ENCODE data around the gene NUP54.

The NUP54 gene

GRCh38 chr4:76141241-76141640 is 7.0 kb downstream of the NUP54 start:
- DNase-seq: no peak

- no peak for DNase-seq
These were observed 20.4 kb downstream of the NUP54 start for GRCh38 chr4:76127754-76128153.

DNA sequence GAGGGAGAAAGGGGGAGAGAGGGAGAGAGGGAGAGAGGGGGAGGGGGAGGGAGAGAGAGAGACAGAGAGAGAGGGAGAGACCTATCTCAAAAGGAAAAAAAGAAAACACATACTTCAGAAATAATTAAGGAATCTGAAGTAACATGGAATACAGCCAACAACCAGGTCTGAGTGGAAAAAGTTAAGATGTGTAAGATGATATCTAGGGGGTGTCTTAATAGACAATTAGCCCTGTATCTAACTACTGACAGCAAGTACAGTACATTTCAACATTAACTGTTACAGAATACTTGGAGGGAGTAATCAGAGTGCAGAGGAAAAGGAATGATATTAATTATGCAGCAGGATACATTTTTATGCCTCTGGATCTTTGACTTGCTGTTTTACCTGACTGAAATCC is 22.4 kb downstream of the NUP54 start:
- DNase-seq: no peak

DNA sequence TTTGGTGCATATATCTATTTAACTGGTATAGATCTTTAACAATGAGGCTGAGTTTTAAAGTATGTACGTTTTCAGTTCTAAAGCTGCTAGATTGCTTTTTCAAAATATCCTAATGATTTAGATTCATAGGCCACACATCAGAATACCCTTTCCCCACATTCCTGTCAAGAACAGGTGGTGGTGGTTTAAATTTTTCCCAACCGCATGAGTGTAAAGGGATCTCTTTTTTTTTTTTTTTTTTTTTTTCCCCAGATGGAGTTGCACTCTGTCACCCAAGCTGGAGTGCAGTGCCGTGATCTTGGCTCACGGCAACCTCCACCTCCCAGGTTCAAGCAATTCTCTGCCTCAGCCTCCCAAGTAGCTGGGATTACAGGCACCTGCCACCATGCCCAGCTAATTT is 28.0 kb downstream of the NUP54 start:
- no peak for DNase-seq

GRCh38 chr4:76117536-76117935 is 30.7 kb downstream of the NUP54 start:
- DNase-seq: no peak

DNA sequence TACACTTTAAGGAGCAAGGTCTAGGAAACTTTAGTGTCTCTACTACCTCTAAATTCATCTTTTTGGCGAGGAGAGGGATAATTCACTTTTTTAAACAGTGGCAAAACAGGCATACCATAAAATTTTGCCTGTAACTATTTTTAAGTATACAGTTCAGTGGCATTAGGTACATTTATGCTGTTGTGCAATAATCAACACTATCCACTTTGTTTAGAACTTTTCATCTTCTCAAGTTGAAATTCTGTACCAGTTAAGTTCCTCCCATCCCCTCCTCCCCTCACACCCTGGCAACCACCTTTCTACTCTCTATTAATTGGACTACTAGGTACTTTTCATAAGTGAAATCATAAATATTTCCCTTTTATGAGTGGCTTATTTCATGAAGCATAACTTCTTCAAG is 31.4 kb downstream of the NUP54 start:
- DNase-seq: no peak

DNA sequence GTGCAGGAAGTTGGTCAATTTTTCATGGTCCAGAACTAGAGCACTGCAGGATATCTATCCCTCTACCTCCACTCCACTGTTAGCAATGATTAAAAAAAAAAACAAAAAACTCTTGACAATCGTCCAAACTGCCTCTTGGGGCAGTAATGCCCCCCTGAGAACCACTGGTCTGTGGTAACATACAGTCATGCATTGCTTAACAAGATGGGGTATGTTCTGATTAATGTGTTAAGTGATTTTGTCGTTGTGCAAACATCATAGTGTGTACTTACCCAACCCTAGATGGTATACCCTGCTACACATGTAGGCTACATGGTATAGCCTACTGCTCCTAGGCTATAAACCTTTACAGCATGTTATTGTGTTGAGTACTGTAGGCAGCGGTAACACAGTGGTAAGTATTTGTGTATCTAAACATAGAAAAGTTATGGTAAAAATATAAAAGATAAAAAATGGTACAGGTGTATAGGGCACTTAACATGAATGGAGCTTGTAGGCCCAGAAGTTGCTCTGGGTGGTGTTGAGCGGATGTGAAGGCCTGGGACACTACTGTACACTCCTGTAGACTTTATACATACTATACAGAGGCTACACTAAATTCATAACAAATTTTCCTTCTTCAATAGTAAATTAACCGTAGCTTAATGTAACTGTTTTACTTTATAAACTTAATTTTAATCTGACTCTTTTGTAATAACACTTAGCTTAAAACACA is 39.6 kb downstream of the NUP54 start:
- DNase-seq: peak in 1 of 3 experiments; percentile 20

GRCh38 chr4:76106442-76106841 is 41.8 kb downstream of the NUP54 start:
- DNase-seq: no peak

DNA sequence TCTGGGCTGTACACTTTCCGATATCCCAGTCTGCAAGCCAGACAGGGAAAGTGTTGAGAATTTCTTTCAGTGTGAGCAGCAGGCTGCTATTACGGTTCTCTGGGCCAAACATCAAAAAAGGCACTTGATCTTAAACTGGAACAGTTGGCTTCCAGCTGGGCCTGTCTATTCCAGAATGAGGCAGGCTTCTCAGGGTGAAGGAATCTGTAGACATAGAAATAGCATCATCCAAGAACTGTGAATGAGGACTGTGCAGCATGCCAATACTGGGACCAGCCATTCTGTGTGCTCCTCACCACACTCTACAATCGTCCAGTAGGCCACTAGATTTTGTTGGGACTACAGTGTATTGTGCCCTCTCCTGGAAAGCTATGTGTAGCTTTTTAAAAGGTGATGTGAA is 42.5 kb downstream of the NUP54 start:
- no peak for DNase-seq

DNA sequence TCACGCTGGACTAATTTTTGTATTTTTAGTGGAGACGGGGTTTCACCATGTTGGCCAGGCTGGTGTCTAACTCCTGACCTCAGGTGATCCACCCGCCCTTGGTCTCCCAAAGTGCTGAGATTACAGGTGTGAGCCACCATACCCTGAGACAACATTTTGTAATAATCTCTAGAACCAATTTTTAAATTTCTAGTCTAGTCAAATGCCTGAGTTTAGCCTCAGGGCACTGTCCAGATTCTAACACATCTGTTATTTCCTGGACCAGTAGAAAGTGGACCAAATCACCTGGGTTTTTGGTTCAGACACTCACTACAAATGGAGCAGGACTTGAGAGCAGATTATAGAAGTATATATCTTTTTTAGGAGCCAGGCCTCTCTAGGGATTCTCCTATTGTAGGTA is 52.1 kb downstream of the NUP54 start:
- no peak for DNase-seq

DNA sequence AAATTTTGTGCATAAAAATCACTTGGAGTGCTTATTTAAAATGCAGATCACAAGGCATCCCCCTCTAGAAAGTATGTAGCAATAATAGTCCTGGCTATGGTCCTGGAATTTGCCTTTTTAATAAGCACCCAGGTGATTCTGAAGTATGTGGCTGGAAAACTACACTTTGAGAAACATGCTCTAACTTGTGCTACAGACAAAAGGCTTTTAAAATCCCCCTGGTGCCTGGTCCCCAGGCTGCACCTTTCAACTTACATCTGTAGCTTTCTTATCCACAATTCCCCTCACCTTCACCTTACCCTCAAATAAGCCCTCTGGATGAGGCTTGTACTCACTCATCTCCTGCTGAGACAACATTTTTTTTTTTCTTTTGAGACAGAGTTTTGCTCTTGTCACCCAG is 52.6 kb downstream of the NUP54 start:
- no peak for DNase-seq

GRCh38 chr4:76091052-76091451 is 57.1 kb downstream of the NUP54 start:
- DNase-seq: no peak

DNA sequence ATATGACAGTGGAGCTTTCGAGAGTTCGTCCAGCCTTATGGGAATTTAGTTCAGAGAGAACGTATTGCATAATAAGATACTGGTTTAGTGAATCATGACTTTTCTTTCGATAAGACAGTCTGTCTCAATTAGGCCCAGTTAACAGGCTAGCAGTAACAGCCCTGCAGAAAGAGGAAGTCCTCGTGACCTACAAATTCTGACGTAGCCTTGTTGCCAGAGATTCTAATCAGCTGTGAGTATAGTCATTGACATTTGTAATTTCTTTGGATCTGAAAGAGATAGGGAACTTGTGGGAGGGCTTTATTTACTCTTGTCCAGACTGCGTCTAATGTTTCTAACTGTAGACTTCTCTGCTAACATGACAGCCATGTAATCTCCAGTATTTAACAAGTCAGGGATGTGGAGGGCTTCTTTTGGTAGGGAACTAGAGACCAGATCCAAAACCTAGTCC is 57.9 kb downstream of the NUP54 start:
- DNase-seq: no peak

DNA sequence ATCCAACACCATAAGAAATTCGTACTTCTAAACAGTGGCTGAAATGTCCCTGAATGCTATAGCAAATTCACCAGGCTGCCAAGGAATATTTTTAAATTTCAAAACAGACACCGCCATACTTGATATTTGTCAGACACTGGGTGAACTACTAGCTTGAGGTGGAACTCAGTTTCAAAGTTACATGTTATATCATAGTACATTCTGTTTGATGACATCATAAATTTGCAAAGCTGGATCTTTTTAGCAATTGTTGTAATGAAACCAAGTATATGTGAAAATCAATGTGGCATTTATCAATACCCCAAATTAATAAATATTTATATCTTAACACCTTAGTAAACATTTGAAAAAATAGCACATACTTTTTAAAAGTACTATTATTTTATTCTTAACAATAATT is 59.5 kb downstream of the NUP54 start:
- no peak for DNase-seq

DNA sequence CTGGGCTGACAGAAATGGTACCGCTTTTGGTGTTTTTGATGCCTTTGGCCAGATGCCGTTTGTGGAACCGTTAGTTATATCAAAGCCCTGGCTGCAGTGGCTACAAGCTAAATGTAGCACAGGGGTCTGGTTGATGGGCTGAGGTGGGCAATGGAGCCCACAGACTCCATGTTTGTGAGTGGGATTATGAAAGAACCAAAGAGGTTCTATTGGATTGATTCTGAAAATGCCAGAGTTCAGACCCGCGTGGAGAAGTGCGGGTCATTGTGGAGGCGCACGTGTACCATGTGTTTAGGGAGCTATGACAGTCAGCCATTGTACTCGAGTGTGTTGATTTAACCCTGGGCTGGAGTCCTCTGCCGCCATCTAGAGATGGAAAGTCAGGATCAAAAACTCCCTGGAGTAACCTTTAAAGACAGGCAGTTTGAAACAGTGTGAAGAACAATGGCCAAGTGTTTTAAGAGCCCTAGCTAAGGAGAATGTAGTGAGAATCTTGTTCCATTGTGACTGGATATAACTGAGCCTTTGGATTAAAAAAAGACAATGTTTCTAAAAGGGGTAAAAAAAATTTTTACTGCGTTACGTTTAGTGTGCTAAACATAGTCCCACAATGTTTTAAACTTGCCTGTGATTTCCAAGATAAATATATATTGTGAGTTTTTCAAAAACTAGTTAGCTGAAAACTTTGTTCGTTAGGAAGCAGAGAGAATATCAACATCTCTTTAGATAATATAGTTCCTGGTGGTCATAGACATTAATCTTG is 61.0 kb downstream of the NUP54 start:
- peak; percentile 67 to 84 (median 67) for DNase-seq

DNA sequence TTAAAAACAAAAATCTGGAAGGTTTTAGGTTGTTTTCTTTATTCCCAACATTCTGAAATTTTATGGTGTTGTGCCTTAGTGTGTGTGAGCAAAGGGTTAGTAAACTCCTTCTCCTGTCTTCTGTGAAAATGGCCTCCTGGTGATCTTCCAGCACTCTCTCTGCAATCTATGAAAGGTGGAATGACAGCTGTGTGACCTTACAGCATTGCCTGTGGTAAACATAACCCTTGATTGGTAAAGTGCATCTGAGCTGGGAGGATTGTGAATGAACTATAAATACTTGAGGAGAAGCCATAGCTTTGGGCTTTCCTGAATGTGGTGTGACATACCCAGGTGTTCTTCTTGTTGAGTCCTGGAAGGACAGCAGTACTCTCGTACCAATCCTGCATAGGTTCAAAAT is 63.7 kb downstream of the NUP54 start:
- DNase-seq: no peak

GRCh38 chr4:76083386-76083988 is 64.7 kb downstream of the NUP54 start:
- DNase-seq: no peak

DNA sequence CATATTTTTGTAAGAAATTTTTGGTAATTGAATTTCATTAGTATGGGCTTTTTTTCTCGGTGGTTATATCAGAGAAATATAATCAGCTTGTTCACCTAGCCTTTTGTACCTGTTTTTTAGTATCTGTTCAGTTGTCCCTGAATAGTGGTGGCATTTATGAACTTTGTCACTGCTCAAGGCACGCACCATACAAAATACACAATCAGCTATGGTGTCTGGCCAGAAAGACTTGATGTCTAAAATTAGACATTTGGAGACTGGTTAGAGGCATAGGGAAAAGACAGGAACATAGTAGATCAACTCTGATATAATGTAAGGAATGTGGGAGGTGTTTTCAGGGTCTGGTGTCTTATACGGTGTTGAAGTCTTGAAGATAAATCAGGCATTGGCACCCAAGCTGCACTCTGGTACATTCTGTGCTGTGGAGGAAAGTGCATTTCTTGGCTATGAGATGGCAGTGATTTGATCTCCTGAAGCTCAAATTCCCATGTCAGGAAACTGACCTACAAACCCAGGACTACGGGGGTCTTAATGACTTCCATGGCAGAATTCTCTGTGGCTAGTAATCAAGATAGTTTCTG is 70.1 kb downstream of the NUP54 start:
- DNase-seq: no peak

GRCh38 chr4:76074993-76075600 is 73.1 kb downstream of the NUP54 start:
- no peak for DNase-seq

GRCh38 chr4:76074468-76074867 is 73.7 kb downstream of the NUP54 start, which contains the start of gene ART3:
Gene ART3 (plus strand): TSS chr4:76074709. CDS start chr4:76075890, 1,181 bp downstream.
- DNase-seq: no peak

GRCh38 chr4:76072760-76073159 is 75.4 kb downstream of the NUP54 start:
- DNase-seq: no peak

DNA sequence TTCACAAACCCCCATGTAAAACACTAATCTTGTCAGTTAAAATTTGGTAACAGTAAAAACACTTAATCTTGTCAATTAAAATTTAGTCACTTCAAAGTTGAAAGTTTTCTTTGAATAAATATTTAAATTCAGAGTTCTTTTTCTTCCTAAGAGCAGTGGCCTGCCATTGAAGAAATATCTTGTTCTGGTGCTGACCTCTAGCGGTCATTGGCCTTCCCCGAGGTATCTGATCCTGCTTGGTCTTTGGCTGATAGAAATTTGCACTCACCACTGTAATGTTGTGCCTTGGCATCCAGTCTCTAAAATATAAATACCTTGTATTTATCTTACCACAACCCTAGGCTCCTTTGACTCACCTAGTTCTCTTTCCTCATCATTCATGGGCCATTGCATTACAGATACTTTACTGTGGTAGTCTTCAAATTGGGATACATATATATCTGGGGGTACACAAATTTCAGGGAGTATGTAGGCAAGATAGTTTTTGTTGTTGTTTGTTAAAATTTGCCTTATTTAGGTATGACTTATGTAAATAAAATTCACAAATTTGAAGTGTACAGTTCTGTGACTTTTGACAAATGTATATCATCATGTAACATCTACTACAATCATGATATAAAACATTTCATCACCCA is 80.4 kb downstream of the NUP54 start:
- peak; percentile 39 to 82 (median 75) for DNase-seq

GRCh38 chr4:76066546-76066945 is 81.7 kb downstream of the NUP54 start:
- no peak for DNase-seq

Data from NCI-H1417 (cell line).